Gastroesophageal sphincter (tissue), 3 donors: ENCODE results near the gene CTNND2.

Experiments
- POLR2A ChIP-seq, 2 donors: fragments of 450-650 bp; IDR thresholded peaks; one replicate each; pipeline ENCODE4 v1.6.1; 2017; ENCODE audit warnings: antibody characterized with exemption in 2 of 2, mild to moderate bottlenecking in 2 of 2, moderate library complexity in 1 of 2
- POLR2AphosphoS5 ChIP-seq: sonication (generic); formaldehyde crosslinking; IDR thresholded peaks from one replicate; pipeline ENCODE4 v1.6.1; 2017; ENCODE audit warnings: antibody characterized with exemption
- TF ChIP-seq, protein P1 (sequence below), 4 experiments: fragments of 200-600 bp in 2 of 4; fragments of 450-650 bp in 2 of 4; sonication (generic) in 1 of 4; IDR thresholded peaks; one replicate each; pipeline ENCODE4 v1.5.1; 2017 to 2019; ENCODE audit warnings: antibody characterized with exemption in 4 of 4, mild to moderate bottlenecking in 2 of 4, moderate library complexity in 2 of 4

DNA sequence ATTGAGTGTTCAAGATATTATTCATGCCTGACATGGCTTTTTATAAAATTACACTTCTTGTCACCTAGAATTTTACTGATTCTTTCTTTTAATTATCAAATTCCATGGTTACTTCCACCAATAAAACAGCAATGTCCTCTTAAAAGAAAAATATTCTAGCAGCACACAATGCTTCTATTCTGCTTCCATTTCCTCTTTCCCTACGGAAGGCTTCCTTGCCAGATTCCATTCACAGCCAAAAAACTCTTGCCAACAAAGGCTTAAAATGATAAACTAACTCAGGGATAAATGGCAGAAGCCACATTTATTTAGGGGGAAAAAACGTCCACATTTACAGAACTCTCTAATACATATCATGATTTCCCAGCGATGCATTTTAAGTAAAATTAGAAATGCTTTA lies 111.6 kb downstream of the CTNND2 start:
- TF ChIP-seq, protein P1, sequence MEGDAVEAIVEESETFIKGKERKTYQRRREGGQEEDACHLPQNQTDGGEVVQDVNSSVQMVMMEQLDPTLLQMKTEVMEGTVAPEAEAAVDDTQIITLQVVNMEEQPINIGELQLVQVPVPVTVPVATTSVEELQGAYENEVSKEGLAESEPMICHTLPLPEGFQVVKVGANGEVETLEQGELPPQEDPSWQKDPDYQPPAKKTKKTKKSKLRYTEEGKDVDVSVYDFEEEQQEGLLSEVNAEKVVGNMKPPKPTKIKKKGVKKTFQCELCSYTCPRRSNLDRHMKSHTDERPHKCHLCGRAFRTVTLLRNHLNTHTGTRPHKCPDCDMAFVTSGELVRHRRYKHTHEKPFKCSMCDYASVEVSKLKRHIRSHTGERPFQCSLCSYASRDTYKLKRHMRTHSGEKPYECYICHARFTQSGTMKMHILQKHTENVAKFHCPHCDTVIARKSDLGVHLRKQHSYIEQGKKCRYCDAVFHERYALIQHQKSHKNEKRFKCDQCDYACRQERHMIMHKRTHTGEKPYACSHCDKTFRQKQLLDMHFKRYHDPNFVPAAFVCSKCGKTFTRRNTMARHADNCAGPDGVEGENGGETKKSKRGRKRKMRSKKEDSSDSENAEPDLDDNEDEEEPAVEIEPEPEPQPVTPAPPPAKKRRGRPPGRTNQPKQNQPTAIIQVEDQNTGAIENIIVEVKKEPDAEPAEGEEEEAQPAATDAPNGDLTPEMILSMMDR (IDR thresholded peaks at IDR 0.05) = no peak
- no peak for TF ChIP-seq POLR2A (IDR thresholded peaks at IDR 0.05)
- TF ChIP-seq POLR2AphosphoS5 = no peak
